SK-N-MC (cell line): ENCODE data around the gene KIAA2012.

Source experiments
- EZH2 ChIP-seq: fragments of 200-600 bp; sonication (generic); IDR thresholded peaks from one replicate; pipeline ENCODE4 v1.6.1; 2017; ENCODE audit warnings: antibody characterized with exemption
- FOXP2 ChIP-seq: optimal IDR thresholded peaks from 2 replicates; pipeline ENCODE3; 2011; ENCODE audit warnings: mild to moderate bottlenecking, moderate library complexity; ENCODE audit not compliant: insufficient read depth; ENCODE audit errors: extremely low read length, control extremely low read depth
- POLR2AphosphoS5 ChIP-seq: IDR thresholded peaks from 2 replicates; pipeline ENCODE4 v1.6.1; 2012; ENCODE audit warnings: mild to moderate bottlenecking, low read depth, low read length, borderline replicate concordance

GRCh38 chr2:202064171-202064880 lies 8.7 kb upstream of the KIAA2012 start:
- TF ChIP-seq EZH2, result no peak
- no peak for TF ChIP-seq POLR2AphosphoS5
- no peak for TF ChIP-seq FOXP2
